HG03442 (cell line): ENCODE measurements around the gene RAP1A.
"Not testable (repeated sequence)": the region's sequence is repeated elsewhere in the genome, so short reads cannot be mapped to it uniquely, and the experiment has no call there.

Experiments
- ATAC-seq: cut with Tn5 transposase; IDR thresholded peaks from one replicate; pipeline ENCODE4 v1.9.1; 2021; ENCODE audit warnings: mild to moderate bottlenecking, moderate library complexity; ENCODE audit not compliant: unreplicated experiment

The RAP1A gene

DNA sequence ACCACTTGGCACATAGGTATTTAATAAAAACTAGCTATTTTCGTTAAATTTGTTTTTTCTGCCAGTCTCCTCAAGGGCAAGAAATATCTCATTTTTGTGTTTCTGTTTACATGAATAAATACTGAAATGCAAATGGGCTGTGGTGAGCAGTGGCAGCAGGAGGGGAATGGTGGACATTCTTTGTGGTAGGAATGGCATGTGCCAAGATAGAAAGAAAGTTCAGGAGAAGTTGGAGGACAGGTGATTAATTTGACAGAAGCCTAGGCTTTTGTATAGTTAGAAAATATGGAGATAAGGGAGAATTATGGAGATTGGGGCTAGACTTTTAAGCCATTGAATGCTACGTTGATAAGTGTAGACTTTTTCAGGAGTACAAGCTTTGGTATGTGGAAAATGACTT is 8.6 kb downstream of the RAP1A start:
- ATAC-seq = no peak

DNA sequence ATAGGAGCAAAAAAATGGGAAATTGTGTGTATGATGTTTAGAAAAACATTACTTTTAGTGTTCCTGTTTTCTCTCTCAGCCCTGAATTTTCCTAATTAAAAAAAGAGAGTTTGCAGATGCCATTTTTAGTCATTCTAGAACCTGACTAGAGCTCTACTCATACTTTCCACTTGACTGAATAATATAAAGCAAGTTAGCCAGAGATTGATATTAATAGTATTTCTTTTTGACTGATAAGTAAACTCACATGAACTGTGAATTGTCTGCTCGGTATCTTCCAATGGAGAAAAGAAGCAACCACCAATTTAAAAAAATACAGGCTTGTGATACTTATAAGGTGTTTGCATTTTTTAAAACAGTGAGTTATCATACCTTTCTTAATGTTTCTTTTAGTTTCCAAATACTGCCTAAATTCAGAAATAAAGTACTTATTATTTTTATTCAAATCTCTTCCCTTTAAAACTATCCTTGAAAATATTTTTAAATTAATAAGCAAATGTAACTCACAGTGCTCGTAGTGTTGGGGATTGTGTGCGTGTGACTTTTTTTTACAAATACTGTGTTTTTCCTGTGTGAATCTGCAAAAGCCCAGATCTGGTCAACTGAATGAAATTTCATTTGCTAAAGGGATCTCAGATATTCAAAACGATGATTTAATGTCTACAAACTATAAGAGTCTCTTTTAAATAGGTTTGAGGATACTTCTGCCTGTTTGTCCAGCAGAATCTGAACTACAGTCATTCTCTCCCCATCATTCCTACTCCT is 9.8 kb downstream of the RAP1A start:
- ATAC-seq = no peak

DNA sequence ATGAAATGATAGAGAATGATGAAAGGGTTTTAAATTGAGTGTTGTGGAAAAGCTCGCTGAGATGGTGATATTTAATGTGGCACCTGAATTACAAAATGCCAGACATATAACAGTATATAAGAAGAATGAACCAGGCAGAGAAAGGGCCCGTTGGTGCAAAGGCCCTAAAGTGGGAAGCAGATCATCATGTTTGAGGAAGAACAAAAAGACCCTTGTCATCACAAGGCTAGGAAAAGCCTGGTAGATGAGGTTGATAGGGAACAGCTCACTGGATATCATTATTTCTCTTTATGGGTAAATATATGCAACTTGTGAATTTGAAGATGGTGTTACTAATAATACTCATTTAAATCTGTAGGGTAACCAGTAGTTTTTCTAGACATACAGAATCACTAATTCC is 11.0 kb downstream of the RAP1A start:
- ATAC-seq = no peak

DNA sequence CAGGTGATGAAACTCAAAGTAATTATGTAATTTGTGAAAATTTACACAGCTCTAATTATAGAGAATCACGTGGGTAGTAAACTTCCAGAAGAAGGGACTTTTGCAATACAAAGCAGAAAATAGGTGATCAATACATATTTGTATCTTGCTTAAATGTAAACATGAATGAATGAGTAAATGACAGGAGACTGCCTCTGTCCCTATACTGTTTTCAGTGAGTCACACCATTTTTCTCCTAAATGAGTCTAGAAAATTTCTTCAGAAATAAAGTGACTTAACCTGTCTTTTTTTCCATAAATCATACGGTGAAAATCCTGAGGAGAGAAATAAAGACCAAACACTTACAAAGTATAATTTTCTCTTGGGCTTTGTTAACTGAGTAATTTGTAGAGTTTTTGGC is 11.9 kb downstream of the RAP1A start:
- ATAC-seq = no peak

DNA sequence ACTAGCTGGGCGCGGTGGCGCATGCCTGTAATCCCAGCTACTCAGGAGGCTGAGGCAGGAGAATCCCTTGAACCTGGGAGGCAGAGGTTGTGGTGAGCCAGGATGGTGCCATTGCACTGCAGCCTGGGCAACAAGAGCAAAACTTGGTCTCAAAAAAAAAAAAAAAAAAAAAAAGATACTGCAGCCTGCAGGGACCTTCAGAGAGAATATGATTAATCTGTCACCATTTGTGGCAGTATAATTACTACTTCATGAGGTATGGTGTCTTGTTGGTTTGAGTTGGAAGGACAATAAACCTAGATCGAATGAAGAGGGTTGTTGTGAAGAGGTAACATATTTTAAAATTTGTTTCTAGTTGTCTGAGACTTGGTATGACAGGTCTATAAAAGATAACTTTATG is 13.2 kb downstream of the RAP1A start:
- ATAC-seq = not testable (repeated sequence)

DNA sequence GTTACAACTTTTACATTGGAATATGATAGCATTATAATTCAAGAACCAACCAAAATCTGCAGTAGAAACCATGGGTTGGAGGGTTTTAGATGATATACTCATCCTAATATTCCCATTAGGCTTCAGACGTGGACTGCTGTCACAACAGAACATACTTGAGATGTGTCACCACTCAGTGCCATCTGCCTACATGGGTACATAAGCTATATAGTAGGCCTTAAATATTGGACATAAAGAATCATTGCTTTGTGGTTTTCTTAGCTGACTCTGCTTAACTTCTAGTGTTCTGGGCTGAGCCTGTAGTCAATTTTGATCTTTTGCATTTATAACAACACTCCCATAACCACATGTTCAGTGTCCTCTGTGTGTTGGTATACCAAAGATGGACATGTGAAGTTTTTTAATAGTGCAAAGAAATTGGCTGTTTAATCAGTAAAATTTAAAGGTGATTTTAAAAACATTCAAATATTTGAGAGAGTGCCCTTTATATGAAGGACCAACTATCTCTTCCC is 14.2 kb downstream of the RAP1A start:
- no peak for ATAC-seq

DNA sequence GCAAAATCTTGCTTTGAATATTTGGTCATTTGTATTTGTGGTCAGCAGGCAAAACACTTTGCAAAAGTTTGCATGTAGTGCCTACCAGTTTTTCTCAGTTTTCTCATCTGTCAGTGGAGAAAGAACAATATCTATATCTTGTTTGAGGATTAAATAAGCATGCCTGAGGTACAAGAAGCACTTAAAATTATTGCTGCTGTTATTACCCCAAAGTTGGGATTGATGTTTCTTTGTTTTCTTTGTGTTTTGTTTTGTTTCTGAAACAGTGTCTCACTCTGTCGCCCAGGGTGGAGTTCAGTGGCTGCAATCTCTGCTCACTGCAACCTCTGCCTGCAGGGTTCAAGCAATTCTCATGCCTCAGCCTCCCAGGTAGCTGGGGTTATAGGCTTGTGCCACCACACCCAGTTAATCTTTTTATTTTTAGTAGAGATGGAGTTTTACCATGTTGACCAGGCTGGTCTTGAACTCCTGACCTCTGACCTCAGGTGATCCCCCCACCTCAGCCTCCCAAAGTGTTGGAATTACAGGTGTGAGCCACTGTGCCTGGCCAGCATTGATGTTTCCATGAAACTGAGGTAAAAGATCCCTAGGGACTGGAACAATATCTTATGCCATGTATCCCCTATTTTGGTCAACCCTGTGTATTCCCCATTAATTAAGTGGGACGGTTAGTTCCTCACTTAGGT is 15.9 kb downstream of the RAP1A start:
- ATAC-seq = no peak

DNA sequence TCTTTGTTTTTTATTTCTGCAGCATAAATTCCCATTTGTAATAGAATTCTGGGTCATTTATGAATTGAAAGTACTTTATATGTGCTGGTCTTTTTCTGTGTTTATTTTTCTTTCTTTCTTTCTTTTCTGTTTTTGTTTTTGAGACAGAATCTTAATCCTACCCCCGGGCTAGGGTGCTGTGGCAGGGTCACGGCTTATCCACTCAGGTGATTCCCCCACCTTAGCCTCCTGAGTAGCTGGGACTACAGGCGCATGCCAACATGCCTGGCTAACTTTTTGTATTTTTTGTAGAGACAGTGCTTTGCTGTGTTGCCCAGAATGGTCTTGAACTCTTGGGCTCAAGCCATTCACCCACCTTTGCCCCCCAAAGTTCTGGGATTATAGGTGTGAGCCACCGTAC is 18.7 kb downstream of the RAP1A start:
- no peak for ATAC-seq

DNA sequence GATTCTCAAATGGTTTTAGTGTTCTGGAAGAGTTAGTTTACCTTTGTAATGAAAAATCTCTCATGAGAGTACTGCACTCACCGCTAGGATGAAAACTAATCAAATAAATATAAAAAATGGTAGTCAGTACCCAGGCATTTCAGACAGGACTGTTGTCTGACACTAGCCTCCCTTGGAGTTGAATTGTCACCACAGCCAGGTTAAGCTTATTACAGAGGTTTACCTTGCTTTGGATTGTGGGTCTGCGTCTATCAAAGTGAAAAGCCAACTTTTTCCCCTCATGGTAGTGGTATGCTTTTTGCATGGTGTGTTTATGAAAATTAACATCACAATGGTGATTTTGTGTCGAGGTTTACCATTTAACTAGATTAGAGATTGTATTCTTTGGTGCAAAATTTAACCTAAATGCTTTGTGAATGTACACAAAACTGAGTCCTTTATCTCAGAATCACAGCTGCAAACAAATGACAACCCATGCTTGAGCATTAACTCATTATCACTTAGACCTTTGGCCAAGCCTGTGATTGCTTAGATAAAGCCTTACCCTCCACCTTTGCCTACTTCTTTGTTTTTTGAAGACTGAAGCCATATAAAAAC is 20.1 kb downstream of the RAP1A start:
- no peak for ATAC-seq

DNA sequence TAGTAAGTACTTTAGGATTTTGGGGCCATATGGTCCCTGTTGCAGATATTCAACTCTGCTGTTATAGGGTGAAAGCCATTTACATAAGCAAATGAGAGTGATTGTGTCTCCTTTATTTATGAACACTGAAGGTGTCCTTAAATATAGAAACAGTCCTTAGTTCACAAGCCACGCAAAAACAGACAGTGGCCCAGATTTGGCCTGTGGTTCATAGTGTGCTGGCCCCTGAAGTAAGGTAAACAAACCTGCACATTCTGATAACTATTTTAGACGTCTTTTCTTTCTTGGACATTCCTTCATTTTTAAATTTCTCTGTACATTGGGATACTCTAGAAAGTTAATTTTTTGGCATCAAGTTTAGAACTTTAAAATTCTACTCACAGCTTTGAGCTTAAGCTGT is 23.5 kb downstream of the RAP1A start:
- ATAC-seq = no peak

DNA sequence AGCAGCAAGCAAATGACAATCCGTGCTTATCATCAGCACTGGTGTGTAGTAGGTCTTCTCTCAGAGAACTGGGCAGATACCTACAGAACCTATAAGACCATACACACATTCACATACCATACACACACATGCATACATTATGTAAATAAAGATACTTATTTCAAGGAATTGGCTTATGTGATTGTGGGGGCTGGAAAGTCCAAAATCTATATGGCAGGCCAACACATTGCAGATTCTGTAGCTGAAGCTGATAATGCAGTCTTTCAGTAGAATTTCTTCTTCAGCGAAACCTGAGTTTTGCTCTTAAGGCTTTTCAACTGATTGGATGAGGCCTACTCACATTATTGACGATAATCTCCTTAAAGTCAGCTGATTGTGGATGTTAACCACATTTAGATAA is 24.1 kb downstream of the RAP1A start:
- no peak for ATAC-seq

DNA sequence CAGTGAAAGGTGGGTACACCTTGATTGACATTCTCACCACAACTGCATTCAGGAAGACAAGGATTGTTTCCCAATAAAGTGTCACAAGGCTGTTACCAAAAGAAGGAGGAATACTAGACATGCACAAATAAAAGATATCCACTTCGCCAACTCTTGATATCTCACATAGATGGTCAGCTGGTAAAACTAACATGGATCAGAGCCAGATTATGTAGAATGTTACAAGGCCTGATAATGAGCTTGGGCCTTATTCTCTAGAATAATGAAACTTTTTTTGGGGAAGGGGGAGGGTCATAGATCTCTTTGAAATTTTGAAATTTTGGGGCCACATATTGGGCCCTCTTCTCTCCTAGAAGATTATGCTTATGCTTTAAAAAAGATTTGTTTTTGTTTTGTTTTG is 24.9 kb downstream of the RAP1A start:
- no peak for ATAC-seq

DNA sequence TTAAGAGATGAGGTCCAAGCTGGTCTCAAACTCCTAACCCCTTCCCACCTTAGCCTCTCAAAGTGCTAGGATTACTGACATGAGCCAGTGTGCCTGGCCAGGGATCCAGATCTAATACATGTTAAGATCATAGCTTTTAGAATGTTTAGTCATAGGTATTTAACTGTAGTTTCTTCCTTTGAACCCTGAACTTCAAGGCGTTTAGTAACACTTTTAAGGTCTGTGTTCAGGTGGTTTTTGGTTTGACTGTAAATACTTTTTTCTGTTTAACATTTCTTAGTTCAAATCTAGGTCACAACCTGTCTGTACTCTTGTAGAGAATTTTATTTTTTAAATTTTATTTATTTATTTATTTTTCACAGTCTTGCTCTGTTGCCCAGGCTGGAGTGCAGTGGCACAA is 28.1 kb downstream of the RAP1A start:
- ATAC-seq = no peak

DNA sequence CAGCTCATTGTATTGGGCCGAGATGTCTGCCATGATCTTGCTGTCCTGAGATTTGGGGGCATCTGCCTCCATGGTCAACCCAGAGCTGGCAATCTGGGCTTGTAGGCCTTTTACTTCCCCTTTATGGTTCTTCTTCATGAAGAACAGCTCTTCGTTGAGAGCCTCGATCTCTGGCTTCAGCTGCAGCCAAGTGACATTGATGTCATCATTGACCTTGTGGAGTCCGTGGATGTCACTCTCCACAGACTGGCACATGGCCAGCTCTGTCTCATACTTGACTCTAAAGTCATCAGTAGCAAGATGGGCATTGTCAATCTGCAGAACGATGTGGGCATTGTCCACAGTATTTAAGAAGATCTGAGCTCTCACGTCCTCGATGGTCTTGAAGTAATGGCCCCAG is 29.2 kb downstream of the RAP1A start:
- ATAC-seq = no peak

DNA sequence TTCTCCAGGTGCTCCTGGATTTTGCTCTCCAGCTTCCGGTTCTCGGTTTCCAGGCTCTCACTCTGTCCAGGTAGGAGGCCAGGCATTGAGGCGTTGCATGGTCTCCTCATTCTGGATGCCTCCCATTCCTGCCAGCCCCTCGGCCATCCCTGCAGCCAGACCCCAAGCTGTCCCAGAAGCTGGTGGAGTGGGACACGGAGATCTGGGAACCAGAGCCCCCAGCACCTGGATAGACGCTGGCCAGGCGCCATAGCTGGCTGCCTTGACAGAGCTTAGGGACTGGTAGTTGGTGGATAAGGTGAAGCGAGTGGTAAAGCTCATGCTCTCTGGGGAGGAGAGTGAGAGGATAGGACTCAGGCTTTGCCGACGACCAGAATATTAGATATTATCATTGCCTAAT is 29.6 kb downstream of the RAP1A start:
- ATAC-seq = no peak

DNA sequence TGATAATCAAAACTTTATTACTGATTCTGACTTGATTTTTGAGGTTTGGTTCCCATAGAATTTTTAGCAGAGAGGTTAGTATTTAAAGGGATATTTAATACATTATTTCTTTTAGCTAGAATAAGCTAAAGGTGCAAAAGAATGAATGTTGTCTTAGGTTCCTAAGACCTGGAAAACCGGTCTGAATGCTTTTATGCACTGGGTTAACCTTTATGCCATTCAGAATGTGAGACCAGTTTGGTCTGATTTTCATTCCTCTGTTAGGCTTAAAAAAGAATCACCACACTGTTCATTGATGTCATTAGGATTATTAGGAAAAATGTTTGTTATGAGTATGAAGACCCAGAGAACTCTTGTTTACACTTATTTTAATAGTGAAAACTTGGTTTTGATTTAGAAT is 30.1 kb downstream of the RAP1A start:
- no peak for ATAC-seq

DNA sequence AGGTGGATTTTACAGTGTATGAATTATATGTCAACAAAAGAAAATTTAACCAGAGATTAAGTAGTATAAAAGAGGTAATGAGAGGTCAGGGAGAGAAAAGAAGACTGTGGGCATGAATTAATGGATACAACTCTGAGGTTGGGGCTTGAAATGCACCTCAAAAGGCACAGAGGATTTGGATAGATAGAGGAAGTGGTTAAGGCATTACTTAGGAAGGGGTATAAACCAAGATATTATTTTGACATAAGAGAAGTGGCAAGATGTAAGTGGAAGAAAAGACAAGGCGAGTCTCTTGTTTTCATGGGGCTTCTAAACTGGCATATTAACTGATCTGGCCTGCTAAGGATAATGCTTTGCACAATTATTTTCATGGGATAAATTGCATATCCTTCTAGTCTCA is 34.1 kb downstream of the RAP1A start:
- no peak for ATAC-seq

DNA sequence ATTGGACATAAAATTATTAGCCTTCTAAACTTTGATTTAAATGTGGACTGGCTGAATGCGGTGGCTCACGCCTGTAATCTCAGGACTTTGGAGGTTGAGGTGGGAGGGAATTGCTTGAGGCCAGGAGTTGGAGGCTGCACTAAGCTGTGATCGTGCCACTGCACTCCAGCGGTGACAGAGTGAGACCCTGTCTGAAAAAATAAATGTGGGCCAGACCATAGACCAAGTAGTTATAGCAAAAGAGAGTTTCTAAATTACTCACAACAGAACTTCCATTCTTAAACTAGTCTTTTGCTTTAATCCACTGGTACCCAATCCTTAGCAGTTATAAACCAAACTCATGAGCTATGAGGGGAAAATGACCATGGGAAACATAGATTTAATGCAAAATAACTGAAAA is 35.2 kb downstream of the RAP1A start:
- peak; percentile 72 for ATAC-seq

DNA sequence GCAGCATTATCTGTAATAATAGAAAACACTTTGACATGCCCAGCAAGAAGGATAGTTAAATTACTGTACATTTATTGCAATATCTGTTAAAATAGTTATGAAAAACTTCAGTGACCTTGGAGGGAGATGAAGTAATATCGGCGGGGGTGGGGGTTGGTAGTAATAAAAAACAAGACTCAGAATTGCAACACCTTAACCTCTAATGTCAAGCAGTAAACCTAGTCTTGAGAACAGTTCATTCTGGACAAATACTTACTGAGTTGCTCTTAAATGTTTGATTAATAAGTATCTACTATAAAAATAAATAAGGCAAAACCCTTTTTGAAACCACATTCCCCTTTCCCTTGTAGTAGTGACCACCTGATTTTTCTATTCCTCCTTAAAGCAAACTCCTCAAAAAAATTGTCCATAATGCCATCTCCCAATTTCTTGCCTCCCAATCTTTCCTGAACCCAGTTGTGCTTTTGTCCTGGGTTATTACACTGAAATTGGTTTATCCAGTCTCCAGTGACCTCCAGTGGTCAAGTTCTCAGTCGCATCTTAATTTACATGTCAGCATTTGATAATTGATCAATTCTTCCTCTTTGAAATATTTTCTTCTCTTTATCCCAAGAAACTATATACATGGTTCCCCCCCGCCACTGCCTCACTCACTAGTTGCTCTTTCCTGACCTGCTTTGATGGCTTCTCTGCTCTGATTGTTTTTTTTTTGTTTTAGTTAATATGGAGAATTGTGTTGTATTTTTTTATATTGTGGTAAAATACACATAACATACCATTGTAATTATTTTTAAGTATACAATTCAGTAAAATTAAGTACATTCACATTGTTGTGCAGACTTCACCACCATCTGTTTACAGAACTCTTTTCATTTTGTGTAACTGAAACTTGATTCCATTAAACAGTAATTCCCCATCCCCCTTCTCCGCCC is 36.8 kb downstream of the RAP1A start:
- no peak for ATAC-seq

DNA sequence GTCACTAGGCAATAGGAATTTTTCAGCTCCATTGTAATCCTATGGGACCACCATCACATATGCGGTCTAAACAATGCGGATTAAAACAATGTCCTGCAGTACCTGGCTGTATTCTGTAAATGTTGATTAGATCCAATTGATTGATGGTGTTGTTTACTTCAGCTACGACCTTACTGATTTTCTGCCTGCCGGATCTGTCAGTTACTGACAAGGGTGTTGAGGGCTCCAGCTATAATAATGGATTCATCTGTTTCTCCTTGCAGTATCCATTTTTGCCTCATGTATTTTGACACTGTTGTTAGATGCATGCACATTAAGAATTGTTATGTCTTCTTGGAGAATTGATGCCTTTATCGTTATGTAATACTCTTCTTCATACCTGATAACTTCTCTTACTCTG is 39.0 kb downstream of the RAP1A start:
- no peak for ATAC-seq
